Rectal smooth muscle tissue (tissue), 1 donor: ENCODE results near the gene KCTD2.
A peak's percentile ranks its signal among the peaks of the same experiment; 100 is the strongest.
"Not testable (repeated sequence)": the region's sequence is repeated elsewhere in the genome, so short reads cannot be mapped to it uniquely, and the experiment has no call there.

Experiments
- H3K27ac ChIP-seq: one replicate; pipeline ENCODE4 v1.7.0; 2013; ENCODE audit warnings: low read depth, low read length, inconsistent platforms
- H3K27me3 ChIP-seq: one replicate; pipeline ENCODE4 v1.7.0; 2013; ENCODE audit warnings: low read length; ENCODE audit not compliant: control insufficient read depth, insufficient read depth
- H3K36me3 ChIP-seq: one replicate; pipeline ENCODE4 v1.7.0; 2013; ENCODE audit warnings: low read length; ENCODE audit not compliant: control insufficient read depth, insufficient read depth
- H3K4me1 ChIP-seq: one replicate; pipeline ENCODE4 v1.7.0; 2013; ENCODE audit warnings: low read length; ENCODE audit not compliant: control insufficient read depth, insufficient read depth
- H3K4me3 ChIP-seq: one replicate; pipeline ENCODE4 v1.7.0; 2013; ENCODE audit warnings: low read length
- H3K9ac ChIP-seq: one replicate; pipeline ENCODE4 v1.7.0; 2013; ENCODE audit warnings: low read length

KCTD2 gene, protein sequence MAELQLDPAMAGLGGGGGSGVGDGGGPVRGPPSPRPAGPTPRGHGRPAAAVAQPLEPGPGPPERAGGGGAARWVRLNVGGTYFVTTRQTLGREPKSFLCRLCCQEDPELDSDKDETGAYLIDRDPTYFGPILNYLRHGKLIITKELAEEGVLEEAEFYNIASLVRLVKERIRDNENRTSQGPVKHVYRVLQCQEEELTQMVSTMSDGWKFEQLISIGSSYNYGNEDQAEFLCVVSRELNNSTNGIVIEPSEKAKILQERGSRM

GRCh38 chr17:75046407-75047289, at the start of gene KCTD2, which contains the start of gene ATP5PD:
TSS of gene KCTD2 (plus strand) at chr17:75047225. CDS start at chr17:75047251, 26 bp downstream.
TSS of gene ATP5PD (minus strand) at chr17:75046969. CDS start at chr17:75042650, 4,319 bp downstream.
- peak within 1 kb of the TSS; percentile 99 for H3K27ac ChIP-seq
- peak within 1 kb of the TSS; percentile 86 for H3K9ac ChIP-seq
- no peaks in the 10 kb centered on the region for H3K27me3 ChIP-seq
- H3K4me1 ChIP-seq = peaks cover 9% of the 10 kb centered on the region
- H3K36me3 ChIP-seq = peaks cover under 1% of the 10 kb centered on the region
- H3K4me3 ChIP-seq = peak within 1 kb of the TSS; percentile 97

DNA sequence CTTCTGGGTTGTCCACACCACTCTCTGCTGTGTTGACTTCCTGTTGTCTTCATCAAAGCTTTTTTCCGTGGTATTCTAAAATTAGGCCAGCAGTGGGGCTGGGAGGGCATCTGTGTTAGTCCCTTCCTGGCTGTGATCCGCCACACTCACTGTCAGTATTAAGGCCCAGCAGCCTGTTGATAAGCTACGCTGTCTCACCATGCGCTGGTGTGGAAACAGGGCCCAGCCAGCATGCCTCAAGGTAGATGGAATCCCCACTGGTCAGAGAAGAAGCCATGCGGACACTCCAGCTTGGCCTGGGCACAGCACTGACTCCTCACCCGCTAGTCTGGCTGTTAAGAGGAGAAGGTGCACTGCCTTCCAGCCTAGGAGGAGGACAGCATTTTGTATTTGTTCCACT, 48.2 kb upstream of the KCTD2 start:
- no peaks in the 10 kb centered on the region for H3K4me1 ChIP-seq
- H3K27me3 ChIP-seq = no peaks in the 10 kb centered on the region
- no peak overlapping the region for H3K4me3 ChIP-seq
- no peak overlapping the region for H3K27ac ChIP-seq
- H3K9ac ChIP-seq = no peak overlapping the region
- H3K36me3 ChIP-seq = peaks cover 10% of the 10 kb centered on the region

DNA sequence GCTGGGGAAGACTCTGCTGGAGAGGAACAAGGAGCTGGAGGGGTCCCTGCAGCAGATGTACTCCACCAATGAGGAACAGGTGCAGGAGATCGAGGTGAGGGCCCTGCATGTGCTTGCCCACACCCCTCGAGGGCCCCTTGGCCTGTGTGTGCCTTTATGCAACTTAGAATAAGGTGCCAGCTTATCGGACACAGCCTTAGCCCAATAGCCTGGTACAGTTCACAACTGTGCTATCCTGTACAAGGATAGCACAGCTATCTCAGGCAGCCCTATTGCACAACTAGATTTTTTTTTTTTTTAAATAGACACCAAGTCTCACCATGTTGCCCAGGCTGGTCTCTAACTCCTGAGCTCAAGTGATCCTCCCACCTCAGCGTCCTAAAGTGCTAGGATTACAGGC, 47.5 kb upstream of the KCTD2 start:
- Histone ChIP-seq H3K4me3 (no peak overlapping the region), H3K27ac (no peak overlapping the region), H3K36me3 (peaks cover 10% of the 10 kb centered on the region), H3K9ac (no peak overlapping the region), H3K4me1 (no peaks in the 10 kb centered on the region), H3K27me3 (no peaks in the 10 kb centered on the region)

DNA sequence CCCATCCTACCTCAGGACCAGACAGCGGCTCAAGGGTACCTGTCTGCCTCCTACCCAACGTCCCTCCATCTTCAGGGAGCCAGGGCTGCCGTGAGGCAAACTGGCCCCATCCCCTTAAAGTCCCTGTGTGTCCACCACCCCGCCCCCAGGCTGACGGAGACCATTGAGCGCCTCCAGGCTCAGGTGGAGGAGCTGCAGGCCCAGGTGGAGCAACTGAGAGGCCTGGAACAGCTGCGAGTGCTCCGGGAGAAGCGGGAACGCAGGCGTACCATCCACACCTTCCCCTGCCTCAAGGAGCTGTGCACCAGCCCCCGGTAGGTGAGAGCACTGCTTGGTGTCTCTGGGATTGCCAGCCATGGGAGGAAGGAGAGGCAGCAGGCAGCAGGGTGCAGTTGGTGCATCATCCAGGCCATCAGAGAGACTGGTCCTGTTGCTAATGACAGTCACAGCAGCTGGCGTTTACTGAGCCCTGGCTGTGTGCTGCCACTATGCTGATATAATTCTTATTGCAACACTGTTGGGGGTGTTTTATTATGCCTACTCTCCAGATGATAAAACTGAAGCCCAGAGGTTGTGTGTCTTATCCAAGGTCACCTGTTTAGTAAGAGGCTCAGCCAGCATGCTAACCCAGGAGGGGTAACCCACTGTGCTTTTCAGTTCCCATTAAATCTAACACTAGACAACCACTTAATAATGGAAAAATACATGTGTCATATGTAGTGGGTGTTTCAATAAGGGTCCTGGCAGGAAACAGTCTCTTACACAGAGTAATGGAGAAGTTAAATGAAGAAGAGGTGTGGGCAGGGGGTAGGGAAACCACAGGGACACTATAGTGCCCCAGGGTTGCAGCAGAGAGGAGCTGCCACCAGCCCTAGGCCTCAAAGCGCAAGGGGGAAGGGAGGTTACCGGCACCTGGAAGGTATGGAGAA, 44.8 kb upstream of the KCTD2 start:
- Histone ChIP-seq H3K27me3 (no peaks in the 10 kb centered on the region), H3K4me3 (no peak overlapping the region), H3K36me3 (peaks cover 10% of the 10 kb centered on the region), H3K4me1 (no peaks in the 10 kb centered on the region), H3K9ac (no peak overlapping the region), H3K27ac (no peak overlapping the region)

- Histone ChIP-seq H3K27ac (no peak overlapping the region), H3K27me3 (no peaks in the 10 kb centered on the region), H3K4me1 (no peaks in the 10 kb centered on the region), H3K36me3 (peaks cover 10% of the 10 kb centered on the region), H3K9ac (no peak overlapping the region), H3K4me3 (no peak overlapping the region)
Observed at GRCh38 chr17:75003070-75003956, 43.7 kb upstream of the KCTD2 start.

- peaks cover 10% of the 10 kb centered on the region for H3K36me3 ChIP-seq
- no peak overlapping the region for H3K9ac ChIP-seq
- no peaks in the 10 kb centered on the region for H3K27me3 ChIP-seq
- H3K4me3 ChIP-seq = no peak overlapping the region
- H3K27ac ChIP-seq = no peak overlapping the region
- no peaks in the 10 kb centered on the region for H3K4me1 ChIP-seq
Observed at GRCh38 chr17:75003957-75004355, 43.1 kb upstream of the KCTD2 start.

- Histone ChIP-seq H3K36me3 (peaks cover 10% of the 10 kb centered on the region), H3K27ac (no peak overlapping the region), H3K27me3 (no peaks in the 10 kb centered on the region), H3K4me1 (no peaks in the 10 kb centered on the region), H3K4me3 (no peak overlapping the region), H3K9ac (no peak overlapping the region)
Observed at GRCh38 chr17:75004371-75004770, 42.7 kb upstream of the KCTD2 start.

DNA sequence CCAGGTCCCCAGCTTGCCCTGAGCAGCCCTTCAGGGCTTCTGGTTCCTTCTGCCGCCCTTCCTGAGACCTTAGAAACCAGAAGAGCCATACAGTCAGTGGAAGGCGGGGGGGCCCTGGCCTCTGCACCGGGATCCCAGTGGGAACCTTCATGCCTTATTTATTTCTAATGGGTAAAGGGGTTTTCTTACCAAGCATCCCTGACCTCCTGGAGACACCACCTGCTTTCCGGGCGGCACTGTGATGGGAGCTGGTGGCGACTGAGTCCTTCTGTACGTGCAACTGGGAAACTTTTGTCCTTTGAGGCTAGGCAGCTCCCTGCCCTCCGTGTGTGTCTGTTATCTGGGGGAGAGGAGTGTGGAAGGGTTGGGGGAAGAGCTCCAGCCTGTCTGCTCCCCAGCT, 41.7 kb upstream of the KCTD2 start:
- Histone ChIP-seq H3K27me3 (no peaks in the 10 kb centered on the region), H3K4me1 (no peaks in the 10 kb centered on the region), H3K36me3 (peaks cover 10% of the 10 kb centered on the region), H3K4me3 (no peak overlapping the region), H3K9ac (no peak overlapping the region), H3K27ac (no peak overlapping the region)

- H3K27ac ChIP-seq, H3K4me3 ChIP-seq, H3K4me1 ChIP-seq, H3K27me3 ChIP-seq, H3K9ac ChIP-seq: not testable (repeated sequence)
- peaks cover 10% of the 10 kb centered on the region for H3K36me3 ChIP-seq
Observed at GRCh38 chr17:75006084-75006483, 40.9 kb upstream of the KCTD2 start.

- Histone ChIP-seq H3K36me3 (peaks cover 10% of the 10 kb centered on the region), H3K27ac (no peak overlapping the region), H3K9ac (no peak overlapping the region), H3K4me1 (peaks cover 9% of the 10 kb centered on the region), H3K27me3 (no peaks in the 10 kb centered on the region), H3K4me3 (no peak overlapping the region)
Observed at GRCh38 chr17:75006653-75007052, 40.4 kb upstream of the KCTD2 start.

- H3K4me1 ChIP-seq = peaks cover 11% of the 10 kb centered on the region
- no peak overlapping the region for H3K9ac ChIP-seq
- H3K27ac ChIP-seq = no peak overlapping the region
- no peaks in the 10 kb centered on the region for H3K36me3 ChIP-seq
- H3K27me3 ChIP-seq = no peaks in the 10 kb centered on the region
- H3K4me3 ChIP-seq = no peak overlapping the region
Observed at GRCh38 chr17:75008373-75008772, 38.7 kb upstream of the KCTD2 start.
